Activated T-helper 17 cell treated with anti-CD3 and anti-CD28 coated beads, Interleukin-2, amount 50 U/mL, for 72 hours (primary cell): ENCODE measurements around the gene RND1. TPM values are rescaled to one million over a fixed set of nuclear protein-coding genes. Genes with fewer than 3 reads are reported as not detected.
"Not testable (repeated sequence)": the region's sequence is repeated elsewhere in the genome, so short reads cannot be mapped to it uniquely, and the experiment has no call there.

Experiments used
- ATAC-seq: fragments of 150-1000 bp; cut with Tn5 transposase; replicated peaks from 2 replicates; pipeline ENCODE4 v1.10.0; 2021; ENCODE audit warnings: mild to moderate bottlenecking, moderate library complexity
- H3K27ac Mint-ChIP-seq: one replicate; pipeline ENCODE4 v1.8.0; 2022; ENCODE audit warnings: mixed read lengths
- H3K27me3 Mint-ChIP-seq: one replicate; pipeline ENCODE4 v1.8.0; 2022; ENCODE audit warnings: mixed read lengths
- H3K36me3 Mint-ChIP-seq: one replicate; pipeline ENCODE4 v1.8.0; 2022; ENCODE audit warnings: low read depth, mild to moderate bottlenecking, mixed read lengths
- H3K4me1 Mint-ChIP-seq: one replicate; pipeline ENCODE4 v1.8.0; 2022; ENCODE audit warnings: mixed read lengths
- H3K4me3 Mint-ChIP-seq: one replicate; pipeline ENCODE4 v1.8.0; 2022; ENCODE audit warnings: mild to moderate bottlenecking, mixed read lengths
- H3K9me3 Mint-ChIP-seq: one replicate; pipeline ENCODE4 v1.8.0; 2022; ENCODE audit warnings: mixed read lengths
- total RNA-seq, 2 donors: library from RNA; stranded (reverse); gene quantifications; one replicate each; pipeline ENCODE4 v1.2.3, GENCODE V29; 2022

RND1 gene
- total RNA-seq, 2 donors from 2014 or later: 2.5 to 4.2 TPM

- peaks cover 21% of the 10 kb centered on the region for H3K27me3 Mint-ChIP-seq
- H3K36me3 Mint-ChIP-seq: no peaks in the 10 kb centered on the region
- no peaks in the 10 kb centered on the region for H3K9me3 Mint-ChIP-seq
- no peak overlapping the region for H3K4me3 Mint-ChIP-seq
- no peaks in the 10 kb centered on the region for H3K4me1 Mint-ChIP-seq
- ATAC-seq: no peak
- no peak overlapping the region for H3K27ac Mint-ChIP-seq
These were observed 16.1 kb upstream of the RND1 start for GRCh38 chr12:48881686-48882314.

GRCh38 chr12:48880647-48881046, 15.0 kb upstream of the RND1 start:
- Mint-ChIP-seq H3K36me3 (no peaks in the 10 kb centered on the region), H3K4me1 (no peaks in the 10 kb centered on the region), H3K9me3 (no peaks in the 10 kb centered on the region), H3K4me3 (no peak overlapping the region), H3K27ac (no peak overlapping the region), H3K27me3 (peaks cover 21% of the 10 kb centered on the region)
- no peak for ATAC-seq

- H3K36me3 Mint-ChIP-seq: no peaks in the 10 kb centered on the region
These were observed 12.9 kb upstream of the RND1 start for GRCh38 chr12:48878548-48878947.

GRCh38 chr12:48875944-48876515, 10.4 kb upstream of the RND1 start:
- Mint-ChIP-seq H3K4me3 (no peak overlapping the region), H3K36me3 (no peaks in the 10 kb centered on the region), H3K27ac (no peak overlapping the region), H3K4me1 (no peaks in the 10 kb centered on the region), H3K27me3 (peaks cover 15% of the 10 kb centered on the region), H3K9me3 (no peaks in the 10 kb centered on the region)
- no peak for ATAC-seq

More at GRCh38 chr12:48878548-48878947, 12.9 kb upstream of the RND1 start:
- Mint-ChIP-seq H3K27me3 (peaks cover 21% of the 10 kb centered on the region), H3K4me1 (no peaks in the 10 kb centered on the region), H3K9me3 (no peaks in the 10 kb centered on the region), H3K27ac (no peak overlapping the region), H3K4me3 (no peak overlapping the region)
- ATAC-seq: no peak

- not testable (repeated sequence) for H3K36me3 Mint-ChIP-seq, H3K27me3 Mint-ChIP-seq, ATAC-seq, H3K27ac Mint-ChIP-seq, H3K4me1 Mint-ChIP-seq, H3K4me3 Mint-ChIP-seq, H3K9me3 Mint-ChIP-seq
These were observed 7.9 kb upstream of the RND1 start for GRCh38 chr12:48873534-48873933.

- Mint-ChIP-seq H3K4me3 (no peak overlapping the region), H3K4me1 (no peaks in the 10 kb centered on the region), H3K36me3 (no peaks in the 10 kb centered on the region), H3K9me3 (no peaks in the 10 kb centered on the region), H3K27ac (no peak overlapping the region), H3K27me3 (peaks cover 3% of the 10 kb centered on the region)
- ATAC-seq: no peak
These were observed 7.4 kb upstream of the RND1 start for GRCh38 chr12:48873096-48873495.

- no peaks in the 10 kb centered on the region for H3K36me3 Mint-ChIP-seq
- peaks cover 13% of the 10 kb centered on the region for H3K4me1 Mint-ChIP-seq
- no peak overlapping the region for H3K4me3 Mint-ChIP-seq
- no peak overlapping the region for H3K27ac Mint-ChIP-seq
- H3K27me3 Mint-ChIP-seq: peaks cover under 1% of the 10 kb centered on the region
- no peak for ATAC-seq
- H3K9me3 Mint-ChIP-seq: no peaks in the 10 kb centered on the region
These were observed 3.5 kb upstream of the RND1 start for GRCh38 chr12:48869191-48869590.

- Mint-ChIP-seq H3K9me3 (no peaks in the 10 kb centered on the region), H3K27ac (no peak overlapping the region), H3K27me3 (peaks cover 3% of the 10 kb centered on the region), H3K36me3 (no peaks in the 10 kb centered on the region), H3K4me3 (no peak overlapping the region), H3K4me1 (peaks cover 13% of the 10 kb centered on the region)
- no peak for ATAC-seq
These were observed 2.8 kb upstream of the RND1 start for GRCh38 chr12:48868451-48868850.

GRCh38 chr12:48866052-48866711, 512 bp upstream of the RND1 start:
- Mint-ChIP-seq H3K36me3 (peaks cover 2% of the 10 kb centered on the region), H3K9me3 (no peaks in the 10 kb centered on the region), H3K4me1 (peaks cover 13% of the 10 kb centered on the region), H3K27me3 (peaks cover 7% of the 10 kb centered on the region), H3K27ac (peak overlapping the region; percentile 77), H3K4me3 (peak overlapping the region; percentile 76)
- ATAC-seq: peak; percentile 73

GRCh38 chr12:48863291-48863690, 2.4 kb downstream of the RND1 start:
- no peak for ATAC-seq
- peaks cover 7% of the 10 kb centered on the region for H3K27me3 Mint-ChIP-seq
- no peak overlapping the region for H3K27ac Mint-ChIP-seq
- no peak overlapping the region for H3K4me3 Mint-ChIP-seq
- no peaks in the 10 kb centered on the region for H3K9me3 Mint-ChIP-seq
- H3K36me3 Mint-ChIP-seq: peaks cover 10% of the 10 kb centered on the region
- peaks cover 13% of the 10 kb centered on the region for H3K4me1 Mint-ChIP-seq

- Mint-ChIP-seq H3K27me3 (peaks cover 7% of the 10 kb centered on the region), H3K4me1 (peaks cover 13% of the 10 kb centered on the region), H3K27ac (no peak overlapping the region), H3K9me3 (no peaks in the 10 kb centered on the region), H3K36me3 (peaks cover 10% of the 10 kb centered on the region), H3K4me3 (no peak overlapping the region)
- ATAC-seq: no peak
These were observed 2.9 kb downstream of the RND1 start for GRCh38 chr12:48862760-48863159.

- H3K27ac Mint-ChIP-seq: no peak overlapping the region
- peaks cover 13% of the 10 kb centered on the region for H3K4me1 Mint-ChIP-seq
- no peaks in the 10 kb centered on the region for H3K9me3 Mint-ChIP-seq
- peaks cover 10% of the 10 kb centered on the region for H3K36me3 Mint-ChIP-seq
- H3K27me3 Mint-ChIP-seq: peaks cover 7% of the 10 kb centered on the region
- no peak for ATAC-seq
- H3K4me3 Mint-ChIP-seq: no peak overlapping the region
These were observed 4.6 kb downstream of the RND1 start for GRCh38 chr12:48861111-48861510.

GRCh38 chr12:48860236-48860635, 5.4 kb downstream of the RND1 start:
- not testable (repeated sequence) for ATAC-seq, H3K9me3 Mint-ChIP-seq, H3K36me3 Mint-ChIP-seq, H3K4me1 Mint-ChIP-seq, H3K27me3 Mint-ChIP-seq, H3K27ac Mint-ChIP-seq, H3K4me3 Mint-ChIP-seq

GRCh38 chr12:48859607-48860006, 6.1 kb downstream of the RND1 start:
- H3K9me3 Mint-ChIP-seq: no peaks in the 10 kb centered on the region
- no peak overlapping the region for H3K27ac Mint-ChIP-seq
- no peak overlapping the region for H3K4me3 Mint-ChIP-seq
- no peak for ATAC-seq
- peaks cover 7% of the 10 kb centered on the region for H3K27me3 Mint-ChIP-seq
- peaks cover 10% of the 10 kb centered on the region for H3K36me3 Mint-ChIP-seq
- H3K4me1 Mint-ChIP-seq: peaks cover 2% of the 10 kb centered on the region

GRCh38 chr12:48858043-48858442, 7.6 kb downstream of the RND1 start:
- no peak for ATAC-seq
- Mint-ChIP-seq H3K4me1 (peaks cover 3% of the 10 kb centered on the region), H3K27ac (no peak overlapping the region), H3K36me3 (peaks cover 10% of the 10 kb centered on the region), H3K27me3 (peaks cover under 1% of the 10 kb centered on the region), H3K4me3 (no peak overlapping the region), H3K9me3 (no peaks in the 10 kb centered on the region)
